NCI-H2196 treated with DMSO at 0.1 percent for 48 hours (cell line): ENCODE measurements around the gene HACD4.
"Not testable (repeated sequence)": the region's sequence is repeated elsewhere in the genome, so short reads cannot be mapped to it uniquely, and the experiment has no call there.

Source experiments
- DNase-seq: peaks from one replicate; lab custom pipeline; 2025; ENCODE audit not compliant: unreplicated experiment; lab: John Stamatoyannopoulos, UW

Gene HACD4

DNA sequence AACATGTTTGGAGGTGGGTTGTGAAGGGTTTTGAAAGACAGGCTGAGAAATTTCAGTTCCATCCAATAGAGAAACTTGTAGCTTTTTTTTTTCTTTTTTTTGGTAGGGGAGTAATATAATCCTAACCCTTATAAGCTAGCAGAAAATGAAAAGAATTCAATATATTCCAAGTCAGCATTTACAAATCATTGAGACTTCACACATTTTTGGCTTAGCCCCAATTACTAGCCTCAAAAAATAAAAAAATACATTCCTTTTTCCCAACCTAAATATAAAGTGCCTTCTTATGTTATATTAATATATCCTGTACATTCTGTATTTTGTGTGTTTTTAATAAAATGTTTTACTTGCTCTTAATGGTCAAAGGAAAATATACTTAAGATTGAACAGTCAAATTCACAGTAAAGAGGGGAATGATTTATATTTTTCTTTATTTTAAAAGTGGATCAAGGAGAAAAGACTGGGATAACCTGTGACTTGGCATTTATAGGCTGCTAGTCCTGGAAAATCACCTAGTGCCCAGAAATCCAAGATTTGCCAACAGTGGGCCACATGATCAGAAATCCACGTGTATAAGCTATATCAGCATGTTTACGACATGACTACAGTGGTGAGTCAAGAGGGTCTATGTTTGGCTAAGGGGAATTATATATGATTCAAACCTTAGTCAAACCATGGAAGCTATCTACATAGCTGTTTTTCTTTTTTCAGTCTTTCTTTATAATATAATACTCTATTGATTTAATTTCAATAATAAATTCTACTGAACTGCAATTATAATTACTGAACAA, 14.5 kb downstream of the HACD4 start:
- DNase-seq: no peak

DNA sequence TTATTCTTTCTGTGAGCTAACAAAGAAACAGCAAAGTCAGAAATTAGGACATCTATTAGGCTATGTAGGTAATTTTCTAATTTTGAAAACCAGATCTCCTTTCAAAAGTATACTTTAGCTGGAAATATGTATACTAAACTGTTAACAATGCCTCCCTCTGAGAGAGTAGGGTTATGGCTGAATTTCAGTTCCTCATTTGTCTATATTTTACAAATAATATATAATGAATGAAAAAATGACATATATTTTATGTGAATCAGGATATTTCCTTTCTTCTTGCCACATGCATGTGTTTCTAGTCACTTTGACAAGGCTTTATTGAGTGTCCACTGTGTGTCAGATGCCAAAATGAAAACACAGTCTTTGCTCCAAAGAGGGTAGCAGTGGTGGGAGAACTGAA, 15.4 kb downstream of the HACD4 start:
- DNase-seq: no peak

DNA sequence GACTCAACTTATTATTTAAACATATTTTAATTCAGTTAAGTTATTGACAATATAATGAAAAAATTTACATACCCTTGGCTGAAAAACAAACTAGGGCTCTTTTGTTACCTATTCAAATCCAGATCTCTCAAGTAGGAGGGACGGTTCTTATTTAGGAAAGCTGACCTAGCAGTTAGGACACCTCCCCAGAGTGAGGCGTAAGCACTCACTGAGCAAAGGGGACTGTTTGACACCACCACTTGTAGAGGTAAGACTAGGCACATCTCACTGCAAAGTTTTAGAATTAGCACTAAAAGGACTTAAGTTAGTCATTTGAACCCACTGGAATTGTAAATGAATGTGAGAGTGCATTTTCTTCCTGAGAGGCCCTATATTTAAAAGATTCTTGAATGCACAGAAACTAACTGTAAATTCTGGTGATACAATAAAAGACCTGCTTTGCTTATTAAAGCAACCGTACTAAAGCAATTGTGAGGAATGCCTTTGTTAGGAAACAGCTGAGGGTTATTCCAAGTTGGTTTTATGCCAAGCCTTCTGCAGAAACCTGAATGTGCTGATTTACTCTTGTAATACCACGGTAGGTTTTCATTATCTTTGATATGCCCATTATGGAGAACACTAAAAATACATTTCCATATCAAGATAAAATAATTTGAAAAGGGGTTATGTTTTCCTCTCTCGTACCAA, 16.2 kb downstream of the HACD4 start:
- DNase-seq: no peak

DNA sequence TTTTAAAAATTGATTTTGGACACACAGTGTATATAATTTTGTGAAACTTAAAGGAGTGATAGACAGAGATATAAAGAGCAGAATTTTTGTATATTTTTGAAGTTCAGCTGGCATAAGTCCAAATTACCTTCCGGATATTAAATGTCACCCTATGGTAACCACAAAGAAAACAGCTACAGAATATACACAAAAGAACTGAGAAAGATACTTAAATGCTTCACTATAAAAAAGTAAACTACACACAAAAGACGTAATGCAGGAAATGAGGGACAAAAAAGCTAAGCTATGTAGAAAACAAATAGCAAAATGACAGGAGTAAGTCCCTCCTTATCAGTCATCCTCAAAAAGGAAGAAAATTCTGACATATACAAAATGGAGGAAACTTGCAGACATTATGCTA, 29.4 kb downstream of the HACD4 start:
- DNase-seq: no peak

DNA sequence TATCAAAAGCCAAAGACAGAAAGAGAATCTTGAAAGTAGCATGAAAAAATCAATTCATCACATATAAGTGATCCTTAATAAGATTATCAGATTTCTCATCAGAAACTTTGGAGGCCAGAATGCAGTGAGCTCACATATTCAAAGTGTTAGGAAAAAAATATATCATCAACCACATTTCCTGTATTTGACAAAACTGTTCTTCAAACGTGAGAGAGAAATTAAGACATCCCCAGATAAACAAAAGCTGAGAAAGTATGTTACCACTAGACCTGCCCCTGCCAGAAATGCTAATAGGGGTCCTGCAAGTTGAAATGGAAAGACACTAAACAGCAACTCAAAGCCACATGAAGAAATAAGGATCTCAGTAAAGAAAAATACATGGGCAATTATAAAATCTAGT, 29.9 kb downstream of the HACD4 start:
- no peak for DNase-seq

DNA sequence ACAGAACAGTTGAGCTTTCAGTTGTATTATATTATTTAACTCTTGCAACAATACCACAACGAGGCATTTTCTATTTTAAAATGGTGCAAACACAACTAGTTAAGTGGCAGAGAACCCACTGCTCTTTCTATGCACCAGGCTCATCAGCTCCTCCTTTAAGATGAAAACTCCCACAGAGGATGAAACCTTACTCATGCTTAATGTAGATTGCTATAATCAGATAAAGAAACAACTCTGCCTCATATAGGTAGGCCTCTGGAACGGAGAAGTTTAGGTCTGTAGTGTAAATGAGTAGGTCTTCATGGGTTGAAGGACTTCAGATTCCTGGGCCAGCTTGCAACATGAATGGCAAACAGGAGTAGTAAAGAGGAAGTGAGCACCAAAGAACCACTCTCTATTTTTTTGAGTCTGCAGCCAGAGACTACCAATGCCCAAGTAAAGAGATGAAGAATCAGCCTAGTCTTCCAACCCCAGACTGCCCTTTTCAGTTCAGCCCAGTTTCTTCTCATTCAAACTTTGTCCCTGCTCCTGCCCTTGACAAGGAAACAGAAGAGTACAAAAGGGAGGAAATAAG, 33.9 kb downstream of the HACD4 start:
- DNase-seq: no peak

DNA sequence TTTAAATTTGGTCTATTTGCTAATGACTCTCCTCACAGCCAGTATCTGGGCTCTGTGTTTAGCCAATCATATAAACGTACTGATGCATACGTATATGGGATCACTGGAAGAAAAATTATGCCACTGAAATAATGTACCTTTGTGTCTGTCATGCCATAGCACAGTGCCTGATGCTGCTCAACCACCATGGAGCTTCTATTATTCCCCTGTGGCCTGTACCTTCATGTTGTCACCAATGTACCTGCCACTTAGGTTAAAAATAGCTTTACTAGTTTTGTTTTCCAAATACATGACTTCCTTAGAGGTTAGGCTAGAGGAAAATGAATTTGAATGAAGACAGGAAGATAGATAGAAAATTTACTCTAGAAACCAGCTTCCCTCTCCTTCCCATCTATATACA, 34.6 kb downstream of the HACD4 start:
- no peak for DNase-seq

DNA sequence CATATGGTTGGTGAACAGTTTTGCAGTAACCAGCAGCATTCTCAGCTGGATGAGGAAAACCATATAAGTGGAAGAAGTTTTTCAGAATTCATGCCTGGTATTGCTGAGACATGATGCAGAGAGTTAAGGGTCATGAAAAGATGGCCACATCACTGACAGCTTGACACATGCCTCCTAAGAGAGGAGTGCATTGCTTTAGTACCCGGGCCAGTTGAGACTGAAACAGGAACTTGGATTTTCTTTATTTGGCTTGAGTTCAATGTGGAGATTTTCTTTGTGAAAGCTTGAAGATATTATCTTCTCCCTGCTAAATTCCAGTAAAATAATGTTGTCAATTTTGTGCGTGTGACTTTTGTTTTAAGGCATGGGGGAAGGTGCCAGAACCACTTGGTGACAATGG, 35.8 kb downstream of the HACD4 start:
- no peak for DNase-seq

DNA sequence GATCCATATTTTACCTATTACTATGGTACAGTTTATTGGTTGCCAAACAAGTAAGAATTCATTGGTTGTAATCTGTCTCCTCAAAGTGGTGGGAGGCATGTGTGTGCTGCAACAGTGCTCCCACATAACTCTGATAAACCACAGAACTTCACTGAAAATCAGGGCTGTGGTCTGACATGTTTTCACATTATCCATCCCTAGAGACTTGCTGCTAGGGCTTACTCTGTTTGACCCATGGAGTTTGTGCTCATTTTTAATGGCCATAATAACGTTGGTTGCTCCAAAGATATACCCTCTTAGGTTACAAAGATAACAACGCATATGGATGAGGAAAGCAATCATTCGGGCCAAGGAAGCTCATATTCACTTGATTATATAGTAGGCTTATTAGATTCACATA, 37.0 kb downstream of the HACD4 start:
- DNase-seq: no peak

DNA sequence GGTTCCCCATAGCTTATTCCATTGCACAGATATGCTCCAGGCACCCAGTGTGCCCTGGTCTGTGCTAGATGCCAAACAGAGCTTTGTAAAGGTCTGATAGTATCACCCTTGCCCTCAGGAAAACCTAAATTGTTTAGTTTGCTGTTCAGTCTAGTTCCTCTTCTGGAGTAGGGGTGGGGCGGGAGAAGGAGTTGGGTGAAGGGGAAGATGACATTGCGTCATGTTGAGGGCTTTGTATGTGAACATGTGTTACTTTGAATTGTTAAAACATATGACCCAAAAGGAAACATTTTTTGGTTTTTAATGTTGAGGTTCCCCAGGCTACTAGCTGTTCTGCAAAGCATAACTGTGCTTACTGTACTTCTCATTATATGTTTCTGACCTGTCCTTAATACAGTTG, 40.6 kb downstream of the HACD4 start:
- DNase-seq: no peak

DNA sequence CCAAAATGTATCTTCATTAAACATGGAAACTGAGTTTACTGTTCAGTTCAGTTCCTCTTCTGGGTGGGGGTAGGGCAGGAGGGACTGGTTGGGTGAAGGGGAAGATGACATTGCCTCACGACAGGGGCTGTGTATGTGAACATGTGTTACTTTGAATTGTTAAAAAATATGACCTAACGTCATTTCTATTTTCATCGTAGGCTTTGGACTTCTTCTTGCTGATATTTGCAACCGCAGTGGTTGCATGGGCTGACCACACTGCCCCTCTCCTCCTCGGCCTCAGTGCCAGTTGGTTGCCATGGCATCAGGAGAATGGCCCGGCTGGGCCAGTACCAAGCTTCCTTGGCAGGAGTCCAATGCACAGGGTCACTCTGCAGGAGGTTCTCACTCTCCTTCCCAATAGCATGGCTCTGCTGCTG, 41.5 kb downstream of the HACD4 start:
- peak; percentile 7 for DNase-seq

DNA sequence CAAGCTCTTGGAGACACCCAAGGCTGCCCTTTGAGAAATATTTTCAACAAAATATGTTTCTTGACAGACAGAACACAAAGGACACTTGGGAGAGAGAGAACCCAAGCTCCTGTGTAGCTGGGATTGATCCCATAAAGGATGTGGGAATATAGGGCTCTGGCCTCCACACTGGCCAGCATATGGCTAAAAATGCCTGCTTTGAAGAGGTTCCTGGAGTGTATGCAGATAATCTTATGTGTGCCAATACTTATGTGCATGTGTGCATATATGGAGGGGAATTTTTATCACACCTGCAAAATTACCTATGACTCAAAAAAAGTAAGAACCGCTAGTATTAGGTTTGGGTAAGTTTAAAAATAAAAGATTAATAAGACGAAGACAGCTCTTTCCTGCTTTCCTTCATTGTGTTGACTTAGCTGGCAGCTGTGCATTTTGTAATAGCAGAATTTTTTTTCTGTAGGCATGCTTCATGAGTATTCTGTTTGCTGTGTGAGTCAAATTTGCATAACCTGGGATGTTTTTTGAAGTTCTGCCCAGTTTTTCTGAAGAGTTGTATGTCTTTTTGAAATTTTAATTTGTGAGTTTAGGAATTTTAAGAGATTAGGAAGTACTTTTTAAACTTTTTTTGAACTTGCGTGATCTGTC, 42.6 kb downstream of the HACD4 start:
- no peak for DNase-seq

DNA sequence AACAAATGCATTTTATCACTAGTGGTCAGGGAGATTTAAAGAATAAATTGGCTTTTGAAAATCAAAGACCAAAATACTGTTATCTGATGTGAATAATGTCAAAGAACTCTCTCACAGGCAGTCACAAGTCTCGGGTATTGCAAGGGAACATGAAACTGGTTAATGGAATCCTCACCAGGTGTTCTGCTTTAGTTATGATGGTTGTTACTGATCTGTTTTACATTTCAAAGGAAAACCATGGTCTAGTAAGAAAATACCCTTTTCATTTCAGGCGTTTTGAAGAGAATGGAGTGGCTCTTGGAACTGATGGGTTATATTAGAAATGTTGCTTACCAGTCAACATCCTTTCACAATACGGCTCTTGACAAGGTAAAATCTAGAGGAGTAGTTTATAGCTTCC, 43.4 kb downstream of the HACD4 start:
- no peak for DNase-seq

DNA sequence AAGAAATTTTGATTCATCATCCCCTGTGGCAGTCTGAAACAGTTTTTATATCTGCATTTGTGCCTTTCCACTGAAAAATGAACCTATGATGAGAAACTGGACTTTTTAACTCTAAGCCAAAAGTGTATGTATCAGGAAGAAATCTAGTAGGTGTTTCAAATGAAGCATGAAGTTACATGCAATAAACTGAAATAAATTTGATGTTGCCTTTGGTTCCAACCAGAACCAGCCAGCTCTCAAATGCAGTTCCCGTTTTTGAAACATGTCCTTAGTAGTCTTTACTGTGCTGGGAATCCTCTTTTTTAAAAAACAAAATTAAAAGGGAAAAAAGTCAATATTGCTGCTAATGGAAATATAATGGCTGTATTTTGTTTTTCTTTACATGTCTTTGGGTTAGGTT, 43.9 kb downstream of the HACD4 start:
- no peak for DNase-seq

DNA sequence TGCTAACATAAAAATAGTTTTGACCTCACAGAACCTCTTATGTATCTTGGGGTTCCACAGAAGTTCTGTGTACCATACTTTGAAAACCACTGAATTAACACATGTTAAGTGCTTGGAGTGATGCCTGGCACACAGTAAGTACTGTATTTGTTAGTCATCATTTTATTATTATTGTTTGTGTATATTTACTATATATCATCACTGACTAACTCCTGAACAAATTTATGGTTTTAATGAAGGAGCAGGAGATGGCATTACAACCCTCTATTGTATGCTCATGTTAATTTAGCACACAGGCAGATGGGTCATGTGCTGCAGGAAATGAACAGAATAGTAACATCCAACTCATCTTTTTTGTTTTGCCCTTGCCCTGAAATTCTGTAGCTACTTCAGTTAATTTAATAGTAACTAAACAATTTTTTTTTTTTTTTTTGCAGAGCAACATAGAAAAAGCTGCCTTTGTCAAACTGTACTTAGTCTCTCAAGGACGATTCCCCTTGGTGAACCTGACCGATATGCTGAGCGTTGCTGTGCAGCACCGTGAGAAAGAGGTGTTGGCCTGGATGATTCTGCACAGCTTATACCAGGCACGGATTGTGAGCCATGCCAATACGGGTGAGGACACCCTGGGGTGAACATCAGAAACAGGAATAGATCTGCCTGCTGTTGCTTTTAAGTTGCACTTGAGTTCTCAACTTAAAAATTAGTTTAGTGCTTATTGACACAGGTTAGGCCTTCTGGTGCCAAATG, 45.4 kb downstream of the HACD4 start:
- DNase-seq: no peak

DNA sequence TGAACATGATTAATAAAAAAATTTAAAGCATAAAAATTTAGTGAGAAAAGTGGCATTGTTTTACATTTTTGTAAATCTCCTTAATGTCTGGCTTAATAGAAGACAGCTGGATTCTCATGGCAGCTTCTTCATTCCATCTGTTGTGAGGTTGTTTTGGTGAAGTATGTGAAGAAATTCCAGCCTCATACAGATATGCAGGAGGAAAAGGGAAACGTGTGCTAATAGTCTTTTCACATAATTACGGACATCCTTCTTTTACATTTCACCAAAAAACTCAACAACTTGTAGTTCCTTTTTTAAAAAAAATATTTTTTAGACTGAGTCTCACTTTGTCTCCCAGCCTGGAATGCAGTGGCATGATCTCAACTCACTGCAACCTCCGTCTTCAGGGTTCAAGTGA, 46.9 kb downstream of the HACD4 start:
- DNase-seq: no peak

DNA sequence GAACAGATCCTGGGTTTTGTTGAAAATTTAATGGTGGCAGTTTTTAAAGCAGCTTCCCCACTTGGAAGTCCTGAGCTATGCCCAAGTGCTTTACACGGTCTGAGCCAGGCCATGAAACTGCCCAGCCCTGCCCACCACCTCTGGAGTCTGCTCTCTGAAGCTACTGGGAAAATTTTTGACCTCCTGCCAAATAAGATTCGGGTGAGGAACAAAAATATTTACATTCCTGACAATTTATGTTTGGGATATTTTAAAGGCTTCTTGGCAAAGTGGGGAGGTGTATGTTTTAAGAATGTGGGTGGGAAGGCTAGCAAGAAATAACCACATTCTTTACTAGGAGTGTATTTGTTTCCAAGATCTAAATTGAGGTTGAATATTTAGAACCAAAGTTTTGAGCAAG, 50.0 kb downstream of the HACD4 start:
- DNase-seq: no peak

DNA sequence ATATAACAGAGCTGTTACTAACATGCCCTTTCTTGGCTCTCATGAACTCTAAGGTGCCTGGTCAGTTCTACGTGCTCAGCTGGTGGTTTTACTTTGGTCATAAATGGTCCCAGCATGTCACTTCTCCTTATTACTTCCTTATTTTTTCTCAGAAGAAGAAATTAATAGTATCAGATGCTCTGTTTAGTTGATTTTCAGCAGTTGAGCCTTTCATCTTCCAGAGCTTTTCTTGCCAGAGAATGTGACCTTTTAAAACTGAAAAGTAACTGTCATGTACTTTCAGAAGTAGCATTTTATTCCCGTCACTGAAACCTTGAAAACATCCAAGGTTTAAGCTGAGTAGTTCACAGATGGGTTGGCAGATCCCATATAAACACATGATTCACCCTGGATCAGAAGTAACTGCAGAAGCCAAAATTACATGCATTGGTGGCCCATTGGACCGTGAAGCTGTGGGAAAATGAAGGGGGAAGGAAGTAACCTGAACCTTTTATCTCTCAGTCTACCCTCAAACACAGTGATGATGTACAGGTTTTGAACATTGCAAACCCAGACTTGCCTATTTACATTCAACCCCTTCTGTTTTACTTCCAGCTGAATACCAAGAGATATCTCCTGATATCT, 50.5 kb downstream of the HACD4 start:
- no peak for DNase-seq

DNA sequence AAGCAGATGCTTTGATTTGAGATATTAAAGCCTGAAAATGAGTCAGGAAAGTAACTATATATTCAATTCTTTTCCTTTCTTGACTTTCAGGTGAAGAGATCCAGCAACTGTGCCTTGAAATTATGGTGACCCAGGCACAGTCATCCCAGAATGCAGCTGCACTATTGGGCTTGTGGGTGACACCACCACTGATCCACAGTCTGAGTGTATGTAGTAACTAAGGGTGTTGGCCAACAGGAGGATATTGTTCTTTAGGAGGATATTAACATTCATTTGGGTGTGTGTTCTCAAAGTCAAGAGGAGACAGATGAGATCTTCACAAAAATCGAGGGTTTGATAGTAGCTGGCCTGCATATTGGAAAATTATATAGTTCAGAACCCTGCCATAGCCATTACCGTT, 53.2 kb downstream of the HACD4 start:
- no peak for DNase-seq

DNA sequence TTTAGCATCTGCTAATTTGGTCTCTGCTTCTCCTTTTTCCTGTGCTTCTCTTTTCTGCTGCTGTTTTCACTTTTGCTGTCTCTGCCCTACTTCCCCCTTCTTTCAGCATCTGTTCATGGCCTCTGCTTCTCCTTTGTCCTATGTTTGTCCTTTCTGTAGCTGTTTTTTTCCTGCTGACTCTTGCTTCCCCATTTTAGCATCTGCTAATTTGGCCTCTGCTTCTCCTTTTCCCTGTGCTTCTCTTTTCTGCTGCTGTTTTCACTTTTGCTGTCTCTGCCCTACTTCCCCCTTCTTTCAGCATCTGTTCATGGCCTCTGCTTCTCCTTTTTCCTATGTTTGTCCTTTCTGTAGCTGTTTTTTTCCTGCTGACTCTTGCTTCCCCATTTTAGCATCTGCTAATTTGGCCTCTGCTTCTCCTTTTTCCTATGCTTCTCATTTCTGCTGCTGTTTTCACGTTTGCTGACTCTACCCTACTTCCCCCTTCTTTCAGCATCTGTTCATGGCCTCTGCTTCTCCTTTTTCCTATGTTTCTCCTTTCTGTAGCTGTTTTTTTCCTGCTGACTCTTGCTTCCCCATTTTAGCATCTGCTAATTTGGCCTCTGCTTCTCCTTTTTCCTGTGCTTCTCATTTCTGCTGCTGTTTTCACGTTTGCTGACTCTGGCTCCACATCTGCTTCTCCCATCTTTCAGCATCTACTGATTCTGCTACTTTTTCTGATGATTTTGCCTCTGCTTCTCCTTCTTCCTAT, 57.1 kb downstream of the HACD4 start:
- not testable (repeated sequence) for DNase-seq
